SK-N-SH (cell line): ENCODE data around the gene CAPN11. TPM values are rescaled to one million over a fixed set of nuclear protein-coding genes. Genes with fewer than 3 reads are reported as not detected.

Experiments used
- CTCF ChIA-PET: fragments of 300-600, 350-600 bp; formaldehyde crosslinking; extraction: SDS; loops from one replicate; lab custom pipeline; 2021; lab: Yijun Ruan, JAX
- POLR2A ChIA-PET: fragments of 350-600 bp; sonication (Branson Sonifier 250); formaldehyde crosslinking; extraction: SDS; loops from one replicate; lab custom pipeline; 2020; ENCODE audit warnings: antibody characterized with exemption, inconsistent platforms; lab: Yijun Ruan, JAX
- DNase-seq: peaks from one replicate; pipeline ENCODE4 v3.0.0; 2012
- H2AFZ ChIP-seq: fragments of 200-600 bp; sonication (generic); 2 replicates; pipeline ENCODE4 v1.8.1; 2016; ENCODE audit warnings: antibody characterized with exemption, mild to moderate bottlenecking, low read depth
- H3F3A ChIP-seq: fragments of 200-600 bp; sonication (generic); replicated peaks from 2 replicates; pipeline ENCODE3; 2016; ENCODE audit warnings: antibody characterized with exemption, mild to moderate bottlenecking; ENCODE audit not compliant: insufficient read depth
- H3K27ac ChIP-seq, 2 experiments: fragments of 200-500 bp in 1 of 2; fragments of 200-600 bp in 1 of 2; sonication (Bioruptor generic) in 1 of 2; sonication (generic), shearing (Covaris generic) in 1 of 2; 2 replicates each; pipeline versions ENCODE4 v1.5.1 to v1.6.1; 2014 to 2016; ENCODE audit warnings: low read depth in 2 of 2, inconsistent platforms in 1 of 2, low read length in 1 of 2, mild to moderate bottlenecking in 1 of 2, mixed read lengths in 1 of 2
- H3K27me3 ChIP-seq: fragments of 200-600 bp; sonication (generic), shearing (Covaris generic); 2 replicates; pipeline ENCODE4 v1.6.1; 2016; ENCODE audit warnings: mixed run types; ENCODE audit not compliant: insufficient read depth
- H3K36me3 ChIP-seq, 2 experiments: fragments of 200-500 bp in 1 of 2; fragments of 200-600 bp in 1 of 2; sonication (Bioruptor generic) in 1 of 2; sonication (generic) in 1 of 2; replicated peaks in 1 of 2; 2 replicates each; pipeline versions ENCODE3 to v1.5.1; 2014 to 2016; ENCODE audit warnings: low read length in 1 of 2, mild to moderate bottlenecking in 1 of 2; ENCODE audit not compliant: insufficient read depth in 2 of 2, control insufficient read depth in 1 of 2
- H3K4me1 ChIP-seq, 2 experiments: fragments of 200-500 bp in 1 of 2; fragments of 200-600 bp in 1 of 2; sonication (Bioruptor generic) in 1 of 2; sonication (generic), shearing (Covaris generic) in 1 of 2; 2 replicates each; pipeline versions ENCODE4 v1.5.1 to v1.6.1; 2014 to 2016; ENCODE audit warnings: low read depth in 1 of 2, low read length in 1 of 2, mixed run types in 1 of 2; ENCODE audit not compliant: insufficient read depth in 2 of 2, control insufficient read depth in 1 of 2
- H3K4me2 ChIP-seq: fragments of 200-600 bp; sonication (generic), shearing (Covaris generic); 2 replicates; pipeline ENCODE4 v1.6.1; 2017; ENCODE audit warnings: mixed run types
- H3K4me3 ChIP-seq, 2 experiments: fragments of 200-500 bp in 1 of 2; fragments of 200-600 bp in 1 of 2; sonication (Bioruptor generic) in 1 of 2; sonication (generic), shearing (Covaris generic) in 1 of 2; 2 replicates each; pipeline versions ENCODE4 v1.5.1 to v1.8.1; 2014 to 2016; ENCODE audit warnings: low read depth in 2 of 2, inconsistent platforms in 1 of 2, low read length in 1 of 2, mild to moderate bottlenecking in 1 of 2, mixed read lengths in 1 of 2, moderate library complexity in 1 of 2
- H3K79me2 ChIP-seq: fragments of 200-600 bp; sonication (generic); 2 replicates; pipeline ENCODE4 v1.8.1; 2017; ENCODE audit warnings: mild to moderate bottlenecking; ENCODE audit not compliant: insufficient read depth
- H3K9ac ChIP-seq: fragments of 200-600 bp; sonication (generic); 2 replicates; pipeline ENCODE4 v1.6.1; 2017; ENCODE audit warnings: mixed run types
- H3K9me2 ChIP-seq: fragments of 200-600 bp; sonication (generic); 2 replicates; pipeline ENCODE4 v1.6.1; 2017; ENCODE audit warnings: mixed run types
- H3K9me3 ChIP-seq: fragments of 200-600 bp; sonication (generic); 2 replicates; pipeline ENCODE4 v1.6.1; 2017; ENCODE audit warnings: mixed run types, mild to moderate bottlenecking, moderate library complexity
- H4K20me1 ChIP-seq: fragments of 200-600 bp; sonication (generic); 2 replicates; pipeline ENCODE4 v1.6.1; 2017; ENCODE audit warnings: mild to moderate bottlenecking, mixed run types; ENCODE audit not compliant: insufficient read depth
- ELF1 ChIP-seq: IDR thresholded peaks from 2 replicates; pipeline ENCODE4 v1.4.0; 2012
- FOXM1 ChIP-seq: IDR thresholded peaks from 2 replicates; pipeline ENCODE4 v1.4.0; 2012; ENCODE audit warnings: low read depth, mild to moderate bottlenecking
- GABPA ChIP-seq: IDR thresholded peaks from 2 replicates; pipeline ENCODE4 v1.4.0; 2012; ENCODE audit warnings: low read depth, mild to moderate bottlenecking
- GATA2 ChIP-seq: sonication (generic); formaldehyde crosslinking; IDR thresholded peaks from 2 replicates; pipeline ENCODE4 v1.5.0; 2020; ENCODE audit warnings: mild to moderate bottlenecking, missing genetic modification reagents
- JUND ChIP-seq: IDR thresholded peaks from 2 replicates; pipeline ENCODE4 v1.4.0; 2012
- NFIC ChIP-seq: IDR thresholded peaks from 2 replicates; pipeline ENCODE4 v1.4.0; 2012; ENCODE audit warnings: borderline replicate concordance
- SMC3 ChIP-seq: IDR thresholded peaks from 2 replicates; pipeline ENCODE4 v1.6.1; 2012; ENCODE audit warnings: low read depth, low read length, improper control_type of control experiment
- TEAD4 ChIP-seq: IDR thresholded peaks from 2 replicates; pipeline ENCODE4 v1.4.0; 2012; ENCODE audit warnings: mild to moderate bottlenecking, borderline replicate concordance; ENCODE audit not compliant: insufficient read depth
- YY1 ChIP-seq: IDR thresholded peaks from 2 replicates; pipeline ENCODE4 v1.4.0; 2012; ENCODE audit warnings: low read depth, mild to moderate bottlenecking
- WGBS: methylation state at CpG from one replicate; pipeline ENCODE4 v1.1.6; 2017; ENCODE audit warnings: low lambda C conversion rate; 5-methylcytosine and 5-hydroxymethylcytosine counted together
- polyA plus RNA-seq, 3 experiments: library from polyadenylated mRNA; depleted of rRNA; stranded (reverse); fragments of >200 nt; gene quantifications; 2 replicates each; pipeline ENCODE4 v1.2.3, GENCODE V29; 2012
- TF ChIP-seq, protein P1 (sequence below): fragments of 200-600 bp; sonication (generic); IDR thresholded peaks from 2 replicates; pipeline ENCODE4 v1.6.1; 2017; ENCODE audit warnings: antibody characterized with exemption, mild to moderate bottlenecking, moderate library complexity
- TF ChIP-seq, protein P2 (sequence below): IDR thresholded peaks from 2 replicates; pipeline ENCODE4 v1.4.0; 2012; ENCODE audit warnings: low read depth, borderline replicate concordance
- TF ChIP-seq, protein P3 (sequence below): IDR thresholded peaks from 2 replicates; pipeline ENCODE4 v1.4.0; 2012; ENCODE audit warnings: low read depth

Gene CAPN11
- polyA plus RNA-seq, 1 of the 3 experiments (the other 2 are of a cell fraction) = not detected

DNA sequence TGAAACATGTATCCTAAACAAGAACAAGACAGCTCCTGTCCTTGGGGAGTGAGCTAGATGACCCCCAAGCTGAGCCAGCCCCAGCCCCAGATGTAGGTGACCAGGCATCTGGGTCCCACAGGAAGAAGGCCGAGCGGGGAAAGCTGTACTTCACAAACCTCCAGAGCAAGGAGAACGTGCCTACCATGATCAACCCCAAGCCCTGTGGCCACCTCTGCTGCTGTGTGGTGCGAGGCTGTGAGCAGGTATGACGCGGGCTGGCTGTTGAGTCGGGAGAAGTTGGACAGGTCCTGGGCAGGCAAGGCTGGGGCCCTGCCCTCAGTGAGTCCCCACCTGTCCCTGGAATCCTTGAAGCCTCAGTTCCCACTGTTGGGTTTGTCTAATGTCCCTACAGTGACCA, 11.4 kb upstream of the CAPN11 start (continued):
- TF ChIP-seq GATA2 (CRISPR knock-in tag) (no peak), ELF1 (no peak), YY1 (no peak), SMC3 (no peak), GABPA (no peak)

DNA sequence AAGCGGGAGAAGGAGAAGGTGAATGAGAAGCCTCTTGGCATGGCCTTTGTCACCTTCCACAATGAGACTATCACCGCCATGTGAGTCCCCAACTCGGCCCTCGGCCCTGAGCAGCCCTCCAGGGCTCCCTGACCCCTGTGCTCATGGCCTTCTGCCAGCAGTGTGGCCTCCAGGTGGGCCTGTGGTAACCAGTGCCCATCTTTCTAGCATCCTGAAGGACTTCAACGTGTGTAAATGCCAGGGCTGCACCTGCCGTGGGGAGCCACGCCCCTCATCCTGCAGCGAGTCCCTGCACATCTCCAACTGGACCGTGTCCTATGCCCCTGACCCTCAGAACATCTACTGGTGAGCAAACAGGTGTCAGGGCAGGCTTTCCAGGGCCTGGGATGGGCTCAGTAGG, 10.3 kb upstream of the CAPN11 start:
- Histone ChIP-seq H3K79me2 (no peaks in the 10 kb centered on the region), H4K20me1 (no peaks in the 10 kb centered on the region), H3K36me3 (peaks cover 9 to 30% of the 10 kb centered on the region in 2 experiments), H2AFZ (no peak overlapping the region), H3K4me2 (no peak overlapping the region), H3K9me3 (no peaks in the 10 kb centered on the region), H3K4me3 (no peak overlapping the region), H3K4me1 (peaks cover 0 to 3% of the 10 kb centered on the region in 2 experiments; a peak in 1 of 4 replicates), H3K9ac (no peak overlapping the region), H3K9me2 (no peaks in the 10 kb centered on the region), H3K27me3 (no peaks in the 10 kb centered on the region), H3F3A (no peaks in the 10 kb centered on the region), H3K27ac (no peak overlapping the region)
- DNase-seq = no peak
- ChIA-PET CTCF (interaction anchor here (0.8 to 11.0 kb wide), 3 partner anchors 24 to 52 kb away, joined by 3 to 158 read pairs (median 6); no protein-coding TSS in a partner anchor), POLR2A (no interaction called here)
- TF ChIP-seq, protein P1, sequence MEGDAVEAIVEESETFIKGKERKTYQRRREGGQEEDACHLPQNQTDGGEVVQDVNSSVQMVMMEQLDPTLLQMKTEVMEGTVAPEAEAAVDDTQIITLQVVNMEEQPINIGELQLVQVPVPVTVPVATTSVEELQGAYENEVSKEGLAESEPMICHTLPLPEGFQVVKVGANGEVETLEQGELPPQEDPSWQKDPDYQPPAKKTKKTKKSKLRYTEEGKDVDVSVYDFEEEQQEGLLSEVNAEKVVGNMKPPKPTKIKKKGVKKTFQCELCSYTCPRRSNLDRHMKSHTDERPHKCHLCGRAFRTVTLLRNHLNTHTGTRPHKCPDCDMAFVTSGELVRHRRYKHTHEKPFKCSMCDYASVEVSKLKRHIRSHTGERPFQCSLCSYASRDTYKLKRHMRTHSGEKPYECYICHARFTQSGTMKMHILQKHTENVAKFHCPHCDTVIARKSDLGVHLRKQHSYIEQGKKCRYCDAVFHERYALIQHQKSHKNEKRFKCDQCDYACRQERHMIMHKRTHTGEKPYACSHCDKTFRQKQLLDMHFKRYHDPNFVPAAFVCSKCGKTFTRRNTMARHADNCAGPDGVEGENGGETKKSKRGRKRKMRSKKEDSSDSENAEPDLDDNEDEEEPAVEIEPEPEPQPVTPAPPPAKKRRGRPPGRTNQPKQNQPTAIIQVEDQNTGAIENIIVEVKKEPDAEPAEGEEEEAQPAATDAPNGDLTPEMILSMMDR = no peak
- 86% methylated on average over 4 of the region's 9 CpGs for WGBS

DNA sequence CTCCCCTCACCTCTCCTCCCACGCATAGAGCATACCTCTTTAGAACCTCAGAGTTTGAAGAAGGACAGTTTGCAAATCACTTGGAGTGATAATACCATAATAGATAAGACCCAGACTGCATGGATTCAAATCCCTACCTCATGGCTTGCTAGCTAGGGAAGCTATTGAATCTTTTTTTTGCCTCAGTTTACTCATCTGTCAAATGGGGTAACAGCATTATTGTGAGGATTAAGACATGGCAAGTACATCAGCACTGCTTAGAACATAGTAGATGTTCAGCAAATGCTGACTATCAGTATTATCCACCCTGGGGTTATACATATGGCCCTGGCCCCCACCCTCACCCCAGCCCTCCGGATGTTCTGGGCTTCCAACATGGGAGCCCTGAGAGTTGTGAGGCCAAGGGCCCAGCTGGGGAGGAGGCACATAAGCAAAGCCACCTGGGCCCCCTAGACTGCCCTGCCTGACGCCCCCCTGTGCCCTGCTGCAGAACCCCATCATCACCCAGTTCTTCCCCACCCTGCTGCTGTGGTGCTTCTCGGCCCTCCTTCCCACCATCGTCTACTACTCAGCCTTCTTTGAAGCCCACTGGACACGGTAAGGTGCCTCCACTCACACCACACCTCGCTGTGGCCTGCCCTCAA, 9.1 kb upstream of the CAPN11 start:
- POLR2A ChIA-PET = no interaction called here
- 89% methylated on average over 7 of the region's 7 CpGs for WGBS

More for the DNA sequence above, 9.1 kb upstream of the CAPN11 start:
- H3K9me3 ChIP-seq = no peaks in the 10 kb centered on the region
- DNase-seq = no peak
- H3K4me3 ChIP-seq = no peak overlapping the region
- H3K4me2 ChIP-seq = no peak overlapping the region
- TF ChIP-seq, protein P2, sequence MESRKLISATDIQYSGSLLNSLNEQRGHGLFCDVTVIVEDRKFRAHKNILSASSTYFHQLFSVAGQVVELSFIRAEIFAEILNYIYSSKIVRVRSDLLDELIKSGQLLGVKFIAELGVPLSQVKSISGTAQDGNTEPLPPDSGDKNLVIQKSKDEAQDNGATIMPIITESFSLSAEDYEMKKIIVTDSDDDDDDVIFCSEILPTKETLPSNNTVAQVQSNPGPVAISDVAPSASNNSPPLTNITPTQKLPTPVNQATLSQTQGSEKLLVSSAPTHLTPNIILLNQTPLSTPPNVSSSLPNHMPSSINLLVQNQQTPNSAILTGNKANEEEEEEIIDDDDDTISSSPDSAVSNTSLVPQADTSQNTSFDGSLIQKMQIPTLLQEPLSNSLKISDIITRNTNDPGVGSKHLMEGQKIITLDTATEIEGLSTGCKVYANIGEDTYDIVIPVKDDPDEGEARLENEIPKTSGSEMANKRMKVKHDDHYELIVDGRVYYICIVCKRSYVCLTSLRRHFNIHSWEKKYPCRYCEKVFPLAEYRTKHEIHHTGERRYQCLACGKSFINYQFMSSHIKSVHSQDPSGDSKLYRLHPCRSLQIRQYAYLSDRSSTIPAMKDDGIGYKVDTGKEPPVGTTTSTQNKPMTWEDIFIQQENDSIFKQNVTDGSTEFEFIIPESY = no peak
- TF ChIP-seq NFIC (no peak), TEAD4 (no peak), FOXM1 (no peak), JUND (no peak)
- TF ChIP-seq, protein P3, sequence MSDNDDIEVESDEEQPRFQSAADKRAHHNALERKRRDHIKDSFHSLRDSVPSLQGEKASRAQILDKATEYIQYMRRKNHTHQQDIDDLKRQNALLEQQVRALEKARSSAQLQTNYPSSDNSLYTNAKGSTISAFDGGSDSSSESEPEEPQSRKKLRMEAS = no peak
- no peaks in the 10 kb centered on the region for H3F3A ChIP-seq
- no peaks in the 10 kb centered on the region for H3K79me2 ChIP-seq
- no peak overlapping the region for H3K9ac ChIP-seq
- H3K9me2 ChIP-seq = no peaks in the 10 kb centered on the region
- H3K27ac ChIP-seq = no peak overlapping the region
- peaks cover 0 to 3% of the 10 kb centered on the region in 2 experiments; a peak in 1 of 4 replicates for H3K4me1 ChIP-seq
- H3K36me3 ChIP-seq = peaks cover 1 to 22% of the 10 kb centered on the region in 2 experiments
- no peak overlapping the region for H2AFZ ChIP-seq
- CTCF ChIA-PET = interaction anchor here (1.4 to 11.0 kb wide), 9 partner anchors 9 to 85 kb away, joined by 3 to 158 read pairs (median 10); no protein-coding TSS in a partner anchor
- no peaks in the 10 kb centered on the region for H3K27me3 ChIP-seq
- no peaks in the 10 kb centered on the region for H4K20me1 ChIP-seq
